Activated gamma-delta T cell treated with Interleukin-2 at 50 U/mL for 16 hours (primary cell): ENCODE measurements around the gene ZNF407.
"Not testable (repeated sequence)": the region's sequence is repeated elsewhere in the genome, so short reads cannot be mapped to it uniquely, and the experiment has no call there.

Source experiments
- DNase-seq: peaks from one replicate; pipeline ENCODE4 v3.0.0-alpha.2; 2020

The ZNF407 gene

DNA sequence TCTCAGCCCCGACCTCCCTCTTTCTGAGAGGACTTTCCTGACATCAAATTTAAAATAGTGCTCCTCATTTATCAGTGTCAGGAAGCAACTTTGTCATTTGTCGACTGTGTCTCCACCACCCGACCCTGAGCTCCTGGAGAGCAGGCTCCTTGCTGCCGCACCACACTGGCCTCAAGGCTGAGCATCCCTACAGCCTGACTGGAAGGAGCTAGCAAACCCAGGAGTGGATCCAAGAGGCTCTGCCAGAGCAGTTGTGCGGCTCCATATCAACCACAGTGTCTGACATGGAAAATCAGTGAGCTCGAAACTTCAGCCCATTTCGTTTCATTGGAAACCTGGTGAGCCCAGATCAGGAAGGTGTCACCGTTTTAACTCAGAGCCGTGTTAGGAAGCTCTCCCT is 486.1 kb downstream of the ZNF407 start:
- DNase-seq, result no peak

DNA sequence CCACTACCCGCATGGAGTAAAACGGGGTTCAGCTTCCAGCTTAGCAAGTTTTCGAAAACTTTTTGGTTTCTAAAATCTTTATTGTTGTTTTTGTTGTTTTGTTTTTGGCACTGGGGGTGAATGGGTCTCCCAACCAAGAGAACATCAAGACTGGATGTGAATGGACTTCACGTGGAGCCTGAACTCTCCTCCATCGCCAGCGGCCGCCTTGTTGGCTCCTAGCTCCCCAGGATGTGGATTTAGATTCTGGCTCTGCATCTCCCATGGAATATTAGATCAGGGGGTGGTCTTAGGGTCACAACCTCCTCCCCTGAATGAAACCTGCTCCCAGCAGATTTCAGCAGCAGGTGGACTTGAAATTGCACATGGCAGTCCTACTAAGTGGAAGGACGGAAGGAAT is 488.0 kb downstream of the ZNF407 start:
- DNase-seq, result not testable (repeated sequence)

DNA sequence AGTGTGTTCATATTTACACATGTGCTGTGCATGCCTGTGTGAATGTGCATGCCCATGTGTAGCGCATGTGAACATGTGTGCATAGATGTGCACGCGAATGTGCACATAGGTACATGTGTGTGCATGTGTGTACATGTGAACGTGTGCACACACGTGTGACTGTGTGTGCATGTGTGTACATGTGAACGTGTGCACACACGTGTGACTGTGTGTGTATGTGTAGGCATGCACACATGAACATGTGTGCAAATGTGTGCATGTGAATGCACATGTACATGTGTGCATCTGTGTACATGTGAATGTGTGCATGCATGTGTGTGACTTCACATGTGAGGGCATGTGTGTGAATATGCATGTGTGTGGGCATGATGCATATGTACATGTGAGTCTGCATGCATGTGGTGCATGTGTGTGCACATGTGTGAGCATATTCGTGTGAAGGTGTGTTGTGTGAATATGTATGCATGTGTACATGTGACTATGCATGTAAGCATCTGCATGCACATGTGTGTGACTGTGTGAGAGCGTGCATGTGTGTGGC is 488.9 kb downstream of the ZNF407 start:
- no peak for DNase-seq

DNA sequence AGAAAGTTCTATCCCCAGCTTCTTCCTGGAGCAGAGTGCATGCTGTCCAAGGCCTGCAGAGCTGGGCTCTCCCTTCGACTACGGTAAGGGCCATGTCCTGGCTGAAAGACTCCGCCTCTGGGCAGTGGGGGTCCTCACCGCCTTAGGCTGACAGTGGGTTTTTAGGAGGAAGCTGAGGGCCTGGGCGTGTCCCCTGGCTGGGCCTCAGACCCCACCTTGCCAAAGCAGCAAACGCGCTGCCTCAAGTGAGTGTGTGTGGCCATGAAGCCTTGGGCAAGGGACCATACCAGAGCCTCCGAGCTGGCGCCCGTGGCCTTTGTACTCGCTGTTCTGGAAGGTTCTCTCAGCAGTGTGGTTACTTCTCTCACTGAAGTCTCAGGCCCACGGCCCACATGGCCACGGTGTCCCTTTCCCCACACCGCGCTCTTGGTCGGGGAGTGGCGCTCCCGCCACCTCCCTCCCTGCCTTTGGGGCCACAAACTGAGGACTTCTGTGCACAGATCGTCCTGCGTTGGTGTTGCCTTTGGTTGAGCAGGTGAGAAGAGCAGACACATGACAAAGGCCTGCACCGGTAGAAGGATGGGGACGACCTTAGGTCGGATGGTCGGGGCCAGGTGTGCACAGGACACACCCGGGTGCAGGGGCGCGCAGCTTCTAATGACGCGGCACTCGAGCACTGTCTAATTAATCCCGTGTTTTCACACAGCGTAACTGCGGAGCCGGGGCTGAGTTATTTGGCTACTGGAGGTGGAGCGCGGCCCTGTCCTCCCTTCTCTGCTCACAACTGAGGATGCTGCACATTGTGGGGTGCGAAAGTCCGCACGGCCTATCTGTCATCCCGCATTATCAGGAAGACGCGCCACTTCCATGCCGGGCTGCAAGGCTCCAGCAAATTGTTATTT is 489.7 kb downstream of the ZNF407 start:
- DNase-seq, result no peak

DNA sequence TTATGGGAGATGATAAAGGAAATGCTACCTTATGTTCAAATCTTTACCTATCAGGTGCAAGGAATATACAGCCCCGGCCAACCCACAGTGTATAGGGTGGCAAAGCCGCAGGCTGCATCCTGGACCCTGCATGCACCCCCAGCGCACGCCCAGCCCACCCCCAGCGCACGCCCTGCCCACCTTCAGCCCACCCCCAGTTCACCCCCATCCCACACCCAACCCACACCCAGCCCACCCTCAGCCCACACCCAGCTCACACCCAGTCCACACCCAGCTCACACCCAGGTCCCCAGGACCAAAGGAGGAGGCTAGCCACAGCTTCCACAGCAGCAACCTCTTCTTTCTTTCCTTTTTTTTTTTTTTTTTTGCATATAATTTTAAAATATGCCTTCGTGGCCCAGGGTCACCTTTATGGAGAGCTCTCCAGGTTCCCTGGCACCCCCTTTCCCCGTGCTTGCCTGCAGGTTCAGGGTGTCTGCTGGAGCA is 490.4 kb downstream of the ZNF407 start:
- DNase-seq, result no peak

DNA sequence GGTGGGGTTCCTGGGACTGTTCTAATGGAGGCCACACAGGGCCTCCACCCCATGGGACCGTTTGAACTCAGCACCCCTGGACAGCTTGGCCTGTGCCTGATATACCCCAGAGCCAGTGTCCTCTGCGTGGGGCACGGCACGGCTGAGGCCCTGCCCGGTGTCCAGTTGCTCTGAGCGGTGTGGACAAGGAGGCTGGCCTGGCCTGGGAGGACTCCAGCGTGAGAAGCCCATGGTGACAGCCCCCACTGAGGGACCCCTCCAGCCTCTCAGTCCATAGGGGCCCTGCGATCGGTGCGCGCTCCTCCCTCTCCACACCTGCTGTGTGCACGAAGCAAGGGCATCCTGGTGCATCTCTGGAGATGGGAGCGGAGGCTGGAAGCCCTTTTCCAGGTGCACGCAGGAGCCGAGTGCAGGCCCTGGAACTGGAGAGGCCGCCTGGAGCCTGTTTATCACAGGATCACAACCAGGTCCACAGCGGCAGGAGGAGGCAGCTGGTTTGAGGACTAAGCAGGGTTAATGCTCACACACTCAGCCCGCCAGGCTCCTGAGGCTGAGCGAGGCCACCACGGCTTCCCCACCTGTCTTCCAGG is 491.0 kb downstream of the ZNF407 start:
- DNase-seq, result no peak

DNA sequence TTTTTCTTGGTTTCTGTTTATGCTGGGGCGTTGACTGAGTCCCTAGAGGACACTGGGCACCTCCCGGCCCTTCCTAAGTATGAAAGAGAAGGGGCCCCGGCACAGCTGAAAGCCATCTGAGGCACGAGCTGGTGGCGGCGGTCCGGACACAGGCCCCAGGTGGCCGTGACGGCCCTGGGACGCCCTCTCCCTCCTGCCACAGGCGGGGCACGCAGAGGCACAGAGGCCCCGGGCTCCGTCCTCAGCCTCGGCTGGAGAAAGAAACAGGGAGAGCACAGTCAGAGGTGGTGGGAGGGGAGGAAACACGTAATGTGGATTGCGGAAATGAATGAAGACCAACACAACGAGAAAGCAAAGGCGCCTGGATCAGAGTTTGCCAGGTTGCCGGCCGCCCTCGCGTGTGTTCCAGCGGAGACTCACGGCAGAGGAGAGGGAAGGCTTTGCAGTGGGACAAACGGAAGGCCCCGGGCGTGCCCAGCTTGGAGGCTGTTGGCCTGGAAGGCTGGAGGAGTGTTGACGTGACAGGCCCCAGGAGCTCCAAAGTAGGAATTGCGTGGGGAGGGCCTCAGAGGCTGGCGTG is 492.2 kb downstream of the ZNF407 start:
- DNase-seq, result no peak

DNA sequence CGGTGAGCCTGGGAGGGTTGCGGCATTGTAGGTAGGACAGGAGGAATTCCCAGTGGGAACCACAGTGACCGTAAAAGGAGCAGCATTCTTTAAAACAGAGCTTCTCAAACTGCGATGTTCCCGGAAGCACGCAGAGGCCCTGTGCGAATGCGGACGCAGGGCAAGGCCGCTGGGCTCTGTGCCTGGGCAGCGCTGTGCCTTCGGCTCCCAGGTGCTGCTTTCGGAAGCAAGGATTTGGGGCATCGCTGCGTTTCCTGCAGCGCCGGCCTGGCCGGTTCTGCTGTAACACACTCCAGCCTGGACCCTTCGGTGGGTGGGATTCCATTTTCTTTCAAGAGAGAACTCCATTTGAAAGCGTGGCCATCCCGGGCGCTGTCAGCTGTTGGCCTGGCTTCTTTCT is 492.7 kb downstream of the ZNF407 start:
- no peak for DNase-seq

DNA sequence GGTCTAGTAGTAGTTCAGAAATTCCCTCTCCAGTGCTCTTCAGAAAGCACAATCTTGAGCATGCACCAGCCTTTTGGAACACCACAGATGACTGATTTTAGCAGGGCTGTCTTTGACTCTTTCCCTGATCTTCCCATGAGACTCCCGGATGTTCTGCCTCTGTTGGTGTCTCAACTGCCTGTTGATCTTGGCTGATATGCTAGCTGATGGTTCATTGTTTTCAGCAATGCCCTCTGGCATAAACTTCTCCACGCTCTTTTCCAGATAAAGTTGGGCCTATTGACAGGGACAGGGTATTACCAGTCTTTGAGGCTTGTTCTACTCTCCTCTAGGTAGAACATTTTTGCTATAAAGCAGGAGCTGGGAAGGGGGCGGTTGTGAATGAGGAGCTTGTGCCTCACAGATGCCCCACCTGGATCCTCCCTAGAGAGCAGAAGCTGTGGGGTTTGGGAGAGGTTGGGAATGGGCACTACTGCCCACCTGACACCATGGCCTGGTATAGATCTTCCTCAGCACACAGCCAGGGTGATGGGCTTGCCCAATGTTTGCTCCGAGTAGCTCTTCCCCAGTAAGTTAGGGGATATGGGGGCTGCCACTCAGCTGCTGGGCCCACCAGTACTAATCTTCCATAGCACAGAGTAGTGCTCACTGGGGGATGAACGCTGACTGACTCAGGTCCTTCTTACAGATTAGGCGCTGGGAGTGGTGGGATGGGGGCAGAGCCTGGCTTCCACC is 500.0 kb downstream of the ZNF407 start:
- DNase-seq, result no peak

DNA sequence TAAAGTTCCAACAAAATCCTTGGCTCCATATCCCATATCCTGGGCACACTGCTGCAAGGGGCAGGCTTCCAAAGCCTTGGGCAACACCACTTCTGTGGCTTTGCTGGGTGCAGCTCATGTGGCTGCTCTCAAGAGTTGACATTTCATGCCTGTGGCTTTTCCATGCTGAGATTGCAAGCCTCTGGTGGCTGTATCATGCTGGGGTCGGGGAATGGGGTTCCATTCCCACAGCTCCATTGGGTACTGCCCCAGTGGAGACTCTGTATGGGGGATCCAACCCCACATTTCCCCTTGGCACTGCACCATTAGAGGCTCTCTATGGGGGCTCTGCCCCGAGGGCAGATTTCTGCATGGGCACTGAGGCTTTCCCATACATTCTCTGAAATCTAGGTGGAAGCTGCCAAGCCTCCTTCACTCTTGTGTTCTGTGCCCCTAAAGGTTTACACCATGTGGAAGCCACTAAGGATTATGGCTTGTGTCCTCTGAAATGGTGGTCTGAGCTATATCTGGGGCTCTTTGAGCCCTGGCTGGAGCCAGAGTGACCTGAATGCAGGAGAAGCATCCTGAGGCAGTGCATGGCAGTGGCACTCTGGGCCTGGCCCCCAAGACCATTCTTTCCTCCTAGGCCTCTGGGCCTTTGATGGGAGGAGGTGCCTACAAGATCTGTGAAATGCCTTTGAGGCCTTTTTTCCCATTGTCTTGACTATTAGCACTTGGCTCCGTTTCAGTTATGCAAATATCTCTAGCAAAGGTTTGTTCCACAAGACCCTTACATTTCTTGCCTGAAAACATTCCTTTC is 503.4 kb downstream of the ZNF407 start:
- no peak for DNase-seq

DNA sequence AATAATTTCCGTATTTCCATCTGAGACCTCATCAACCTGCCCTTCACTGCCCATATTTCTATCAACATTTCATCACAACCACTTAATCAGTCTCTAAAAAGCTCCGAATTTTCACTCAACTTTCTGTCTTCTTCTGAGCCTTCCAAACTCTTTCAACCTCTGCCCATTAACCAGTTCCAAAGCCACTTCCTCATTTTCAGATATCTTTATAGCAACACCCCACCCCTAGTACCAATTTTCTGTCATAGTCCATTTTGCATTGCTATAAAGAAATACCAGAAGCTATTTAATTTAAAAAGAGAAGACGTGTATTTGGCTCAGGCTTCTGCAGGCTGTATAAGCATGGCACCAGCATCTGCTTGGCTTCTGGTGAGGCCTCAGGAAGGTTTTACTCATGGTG is 504.2 kb downstream of the ZNF407 start:
- DNase-seq, result no peak

DNA sequence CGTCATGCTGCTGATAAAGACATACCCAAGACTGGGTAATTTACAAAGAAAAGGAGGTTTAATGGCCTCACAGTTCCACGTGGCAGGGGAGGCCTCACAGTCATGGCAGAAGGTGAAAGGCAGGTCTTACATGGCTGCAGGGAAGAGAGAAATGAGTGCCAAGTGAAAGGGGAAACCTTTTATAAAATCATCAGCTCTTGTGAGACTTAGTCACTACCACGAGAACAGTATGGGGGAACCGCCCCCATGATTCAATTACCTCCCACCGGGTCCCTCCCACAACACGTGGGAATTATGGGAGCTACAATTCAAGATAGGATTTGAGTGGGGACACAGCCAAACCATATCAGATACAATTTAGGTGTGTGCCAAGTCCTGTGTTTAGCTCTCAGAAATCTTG is 506.4 kb downstream of the ZNF407 start:
- not testable (repeated sequence) for DNase-seq

DNA sequence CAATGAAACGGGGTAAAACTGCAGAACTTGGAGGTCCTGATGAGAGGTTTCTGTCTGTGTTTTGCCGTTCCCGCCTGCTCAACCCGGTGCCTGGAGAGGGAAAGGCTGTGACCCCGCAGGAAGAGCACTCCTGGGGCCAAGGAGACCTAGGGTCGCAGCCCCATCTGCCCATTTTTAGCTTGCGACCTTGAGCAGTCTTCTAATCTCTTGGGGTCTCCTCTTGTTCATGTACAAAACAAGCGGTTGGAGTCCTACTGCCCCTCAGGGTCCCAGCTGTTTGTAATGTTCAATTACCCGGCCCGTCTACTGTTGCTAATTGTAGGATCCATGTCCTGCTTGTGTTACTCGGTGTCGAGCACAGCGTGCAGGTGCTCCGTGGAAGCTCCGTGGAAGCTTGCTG is 506.8 kb downstream of the ZNF407 start:
- DNase-seq, result no peak

DNA sequence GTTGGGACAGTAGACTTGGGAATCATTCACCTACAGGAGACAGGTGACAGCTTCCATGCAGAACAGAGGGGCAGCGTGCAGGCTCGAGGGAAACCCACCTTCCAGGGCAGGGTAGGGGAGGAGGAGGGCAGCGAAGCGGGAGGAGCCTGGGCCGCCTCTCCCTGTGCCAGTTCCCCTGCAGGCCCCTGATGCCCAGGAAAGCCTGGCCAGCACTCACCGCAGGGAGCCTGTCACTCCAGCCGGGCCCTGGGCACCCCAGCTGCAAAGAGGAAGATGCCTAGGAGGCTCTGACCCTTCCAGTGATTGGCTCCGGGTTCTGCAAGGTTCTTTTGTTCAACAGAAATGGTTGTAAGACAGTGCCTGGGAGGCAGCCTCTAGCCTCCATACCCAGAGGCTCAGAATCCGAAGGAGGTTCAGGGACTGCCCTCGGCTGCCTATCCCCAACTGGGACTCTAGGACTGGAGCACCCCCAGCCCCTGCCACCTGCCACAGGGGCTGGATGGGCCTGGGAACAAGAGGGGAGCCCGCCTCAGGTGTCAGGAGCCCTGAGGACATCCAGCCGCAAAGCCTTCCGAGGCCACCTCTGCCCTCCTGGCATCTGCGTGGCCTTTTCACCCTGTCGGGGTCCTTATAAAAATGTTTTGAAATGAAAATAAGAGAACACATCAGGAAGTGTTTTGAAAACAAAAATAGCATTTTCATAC is 508.0 kb downstream of the ZNF407 start:
- no peak for DNase-seq

DNA sequence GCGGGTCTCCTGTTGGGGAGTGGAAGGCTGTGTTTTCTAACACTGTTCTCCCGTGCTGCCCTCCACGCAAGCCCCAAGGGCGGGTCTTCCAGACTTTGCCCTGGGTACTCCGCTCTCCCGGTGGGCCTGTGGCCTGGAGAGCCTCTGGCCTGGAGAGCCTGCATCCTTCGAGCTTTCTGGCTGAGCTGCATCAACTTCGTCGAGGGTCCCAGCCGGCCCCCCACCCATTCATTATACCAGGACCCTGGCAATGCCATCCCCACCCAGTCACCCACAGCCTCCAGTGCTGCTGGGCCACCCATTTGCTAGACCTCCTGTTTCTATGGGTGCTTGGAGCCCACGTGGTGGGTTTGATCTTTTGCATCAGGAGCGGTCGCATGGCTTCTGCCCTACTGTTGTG is 509.1 kb downstream of the ZNF407 start:
- DNase-seq, result no peak

DNA sequence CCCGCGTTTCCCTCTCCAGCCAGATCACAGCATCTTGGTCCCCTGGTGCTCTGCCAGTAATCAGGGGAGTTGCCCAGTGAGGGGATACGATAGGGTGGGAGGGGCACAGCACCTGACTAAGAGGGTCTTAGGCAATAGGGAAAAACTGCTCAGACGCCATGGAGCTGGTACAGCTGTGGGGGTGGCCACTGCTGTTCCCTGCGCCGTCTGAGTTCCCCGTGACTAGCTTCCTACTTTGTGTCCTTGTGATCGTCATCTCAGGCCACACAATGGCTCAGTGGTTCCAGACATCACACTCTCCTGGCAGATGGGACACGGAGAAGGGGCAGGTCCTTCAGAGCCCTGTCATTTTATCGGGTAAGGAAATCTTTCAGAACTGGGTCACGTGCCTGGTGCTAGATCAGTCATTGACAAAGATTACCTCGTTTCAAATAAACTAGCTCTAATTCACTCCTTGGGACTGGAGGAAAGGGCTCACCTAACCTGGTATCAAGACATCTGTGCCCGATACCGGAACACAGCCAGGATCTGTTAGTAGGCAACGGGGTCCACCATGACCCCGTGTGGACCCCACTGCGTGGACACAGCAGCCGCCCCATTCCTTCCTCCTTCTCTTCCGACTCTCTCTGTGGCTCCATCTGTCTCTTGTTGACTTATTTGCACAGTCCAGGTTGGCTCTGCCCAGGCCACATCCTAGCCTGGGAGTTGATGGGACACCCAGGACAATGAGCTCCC is 509.7 kb downstream of the ZNF407 start:
- DNase-seq, result no peak

DNA sequence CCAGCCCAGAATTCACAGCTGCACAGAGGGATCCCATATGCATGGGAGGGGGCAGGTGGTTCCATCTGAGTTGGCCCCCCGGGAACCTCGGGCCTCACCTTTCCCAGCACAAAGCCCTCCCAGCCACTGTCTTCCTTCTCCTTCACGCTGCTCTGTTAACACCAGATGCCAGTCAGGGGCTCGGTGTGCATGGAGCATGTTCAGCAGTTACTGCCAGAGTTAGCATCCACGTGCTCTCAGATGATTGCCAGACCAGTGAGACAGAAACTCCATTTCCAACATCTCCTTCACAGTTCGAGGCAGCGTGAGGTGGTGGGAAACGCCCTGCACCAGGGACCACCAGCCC is 510.2 kb downstream of the ZNF407 start:
- DNase-seq, result no peak

DNA sequence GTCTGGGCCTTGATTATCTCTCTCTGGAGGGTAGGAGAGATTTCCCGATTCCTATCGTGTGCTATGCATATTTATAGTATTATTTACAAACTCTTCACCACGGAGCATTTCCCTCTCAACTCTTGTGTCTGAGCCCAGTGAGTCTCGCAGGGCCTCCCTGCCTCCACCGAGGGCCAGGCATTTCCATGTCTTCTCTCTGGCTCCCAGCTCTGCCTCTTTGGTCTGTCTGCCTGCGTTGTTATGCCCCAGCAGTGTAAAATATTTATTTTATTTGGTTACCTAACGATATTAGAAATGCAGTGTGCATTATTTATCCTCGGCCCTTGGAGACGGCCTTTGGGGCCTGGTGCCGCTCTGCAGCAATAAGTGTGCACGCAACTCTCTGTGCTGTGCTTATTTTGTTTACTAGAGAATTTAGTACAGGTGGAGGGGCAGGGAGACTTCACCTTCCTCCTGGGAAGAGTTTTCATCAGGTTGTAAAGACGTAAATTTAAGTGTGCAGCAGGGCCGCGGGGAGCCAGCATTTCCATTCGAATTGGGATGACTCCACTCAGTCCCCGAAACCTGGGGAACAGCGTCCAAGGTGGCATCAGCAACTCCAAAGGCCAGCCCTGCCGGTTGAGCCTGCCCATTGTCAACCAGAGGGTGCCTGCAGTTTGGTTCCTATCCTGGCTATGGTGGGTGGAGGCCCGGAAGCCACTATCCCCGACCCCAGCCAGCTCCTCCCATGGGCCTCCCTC is 511.1 kb downstream of the ZNF407 start:
- DNase-seq, result no peak

DNA sequence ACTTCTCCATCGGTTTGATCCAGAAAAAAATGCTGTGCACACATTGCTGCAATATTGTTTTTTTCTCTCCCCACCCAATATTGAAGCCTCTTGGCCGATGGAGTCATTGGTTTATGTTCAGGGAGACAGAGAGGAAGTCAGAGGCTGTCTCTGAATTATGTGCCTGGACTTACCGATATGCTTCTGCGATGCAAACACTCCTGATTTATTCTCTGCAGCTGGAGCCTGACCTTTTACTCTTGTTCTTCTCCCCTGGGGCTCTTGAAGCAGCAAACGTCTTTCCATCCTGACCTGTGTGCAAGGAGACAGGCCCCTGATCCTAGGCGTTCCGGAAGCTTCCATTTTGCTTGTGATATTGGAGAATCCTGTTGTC is 511.6 kb downstream of the ZNF407 start:
- no peak for DNase-seq

DNA sequence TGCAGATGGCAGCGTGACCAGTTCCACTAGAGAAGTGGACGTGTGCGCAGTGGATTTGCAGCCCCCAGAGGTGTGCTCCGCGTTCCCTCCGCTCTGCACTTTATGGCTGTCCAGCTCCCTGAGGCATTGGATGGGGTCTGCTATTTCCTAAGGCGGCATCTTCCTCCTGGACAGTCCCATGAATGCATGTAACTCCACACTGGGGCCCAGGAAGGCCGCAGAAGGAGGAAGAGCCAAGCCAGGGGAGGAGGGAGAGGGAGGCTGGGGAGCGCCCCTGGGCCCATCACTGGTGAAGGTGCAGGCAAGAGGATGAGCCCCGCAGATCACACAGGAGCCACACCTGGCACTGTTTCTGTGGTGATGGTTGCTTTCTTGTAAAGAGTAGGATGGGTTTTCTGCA is 512.1 kb downstream of the ZNF407 start:
- DNase-seq, result no peak
